Endothelial cell of umbilical vein (primary cell): ENCODE data around the gene SOX15. TPM values are rescaled to one million over a fixed set of nuclear protein-coding genes. Genes with fewer than 3 reads are reported as not detected.

Experiments used
- BruUV-seq: library from RNA; stranded (reverse); fragments of 400-500 nt; replicated peaks from 2 replicates; lab custom pipeline; 2021; lab: Mats Ljungman, UMichigan
- CTCF ChIA-PET: fragments of 300-600, 350-600 bp; sonication (Branson Sonifier 250); formaldehyde crosslinking; loops from one replicate; lab custom pipeline; 2021; ENCODE audit warnings: antibody characterized with exemption, inconsistent platforms; lab: Charles Lee
- POLR2A ChIA-PET: fragments of 300-600, 350-600 bp; sonication (Branson Sonifier 250); formaldehyde crosslinking; loops from one replicate; lab custom pipeline; 2021; ENCODE audit warnings: antibody characterized with exemption, inconsistent platforms; lab: Charles Lee
- DNase-seq: peaks from one replicate; pipeline ENCODE4 v3.0.0-alpha.2; 2011; ENCODE audit warnings: low read depth, low spot score
- FAIRE-seq: peaks from 2 replicates; lab custom pipeline; 2011; peaks lifted over from hg19 to GRCh38; lab: Jason Lieb, UNC
- H2AFZ ChIP-seq: 2 replicates; pipeline ENCODE4 v1.6.0; 2012; ENCODE audit warnings: low read depth, low read length, control low read depth, inconsistent platforms
- H3K27ac ChIP-seq: 2 replicates; pipeline ENCODE4 v1.5.1; 2011; ENCODE audit warnings: low read depth, mild to moderate bottlenecking, control low read depth, low read length, moderate library complexity; ENCODE audit not compliant: insufficient read depth
- H3K27me3 ChIP-seq, 2 experiments: 2 replicates each; pipeline versions ENCODE4 v1.6.0 to v1.6.1; 2011; ENCODE audit warnings: low read length in 2 of 2, mixed read lengths in 1 of 2; ENCODE audit not compliant: control insufficient read depth in 2 of 2, insufficient read depth in 2 of 2
- H3K36me3 ChIP-seq, 2 experiments: 2 replicates in 1 of 2; 3 replicates in 1 of 2; pipeline ENCODE4 v1.5.1; 2011; ENCODE audit warnings: low read length in 2 of 2, mild to moderate bottlenecking in 1 of 2, moderate library complexity in 1 of 2; ENCODE audit not compliant: control insufficient read depth in 2 of 2, insufficient read depth in 2 of 2; ENCODE audit errors: extremely low read depth in 1 of 2
- H3K4me1 ChIP-seq: 3 replicates; pipeline ENCODE4 v1.5.1; 2011; ENCODE audit warnings: mild to moderate bottlenecking, low read length; ENCODE audit not compliant: control insufficient read depth, insufficient read depth; ENCODE audit errors: extremely low read depth
- H3K4me2 ChIP-seq: 2 replicates; pipeline ENCODE4 v1.6.1; 2011; ENCODE audit warnings: low read length, control low read depth, mixed read lengths; ENCODE audit not compliant: insufficient read depth
- H3K4me3 ChIP-seq, 3 experiments: fragments of 200-600 bp in 1 of 3; sonication (generic), shearing (Covaris generic) in 1 of 3; replicated peaks in 1 of 3; 2 replicates each; pipeline ENCODE4 v1.5.1; 2011 to 2016; ENCODE audit warnings: control low read depth in 3 of 3, low read length in 3 of 3, mild to moderate bottlenecking in 2 of 3, inconsistent platforms in 1 of 3, low read depth in 1 of 3, moderate library complexity in 1 of 3; ENCODE audit not compliant: insufficient read depth in 1 of 3
- H3K79me2 ChIP-seq: 2 replicates; pipeline ENCODE4 v1.6.0; 2012; ENCODE audit warnings: low read length, inconsistent platforms; ENCODE audit not compliant: control insufficient read depth, insufficient read depth
- H3K9ac ChIP-seq: replicated peaks from 2 replicates; pipeline ENCODE3; 2011; ENCODE audit warnings: low read length, control low read depth; ENCODE audit not compliant: insufficient read depth; ENCODE audit errors: extremely low read depth
- H3K9me1 ChIP-seq: replicated peaks from 3 replicates; pipeline ENCODE4 v1.6.0; 2011; ENCODE audit warnings: mild to moderate bottlenecking, low read length; ENCODE audit not compliant: control insufficient read depth, insufficient read depth; ENCODE audit errors: extremely low read depth
- H3K9me3 ChIP-seq: replicated peaks from 2 replicates; pipeline ENCODE4 v1.5.1; 2012; ENCODE audit warnings: low read length, inconsistent platforms; ENCODE audit not compliant: control insufficient read depth, insufficient read depth
- H4K20me1 ChIP-seq: replicated peaks from 2 replicates; pipeline ENCODE3; 2011; ENCODE audit warnings: mild to moderate bottlenecking, low read length; ENCODE audit not compliant: control insufficient read depth, insufficient read depth; ENCODE audit errors: extremely low read depth
- CTCF ChIP-seq, 2 donors: IDR thresholded peaks; 1 replicate in 1 of 2; 2 replicates in 1 of 2; pipeline ENCODE4 v1.5.1; 2011; ENCODE audit warnings: low read length in 2 of 2, mild to moderate bottlenecking in 2 of 2, moderate library complexity in 2 of 2, control low read depth in 1 of 2, inconsistent platforms in 1 of 2, low read depth in 1 of 2; ENCODE audit not compliant: insufficient read depth in 1 of 2; ENCODE audit errors: extremely low read depth in 1 of 2
- EZH2 ChIP-seq: IDR thresholded peaks from 2 replicates; pipeline ENCODE4 v1.6.1; 2012; ENCODE audit warnings: borderline replicate concordance, low read depth, mild to moderate bottlenecking, moderate library complexity, low read length, inconsistent platforms; ENCODE audit not compliant: severe bottlenecking
- FOS ChIP-seq: IDR thresholded peaks from 2 replicates; pipeline ENCODE4 v1.6.1; 2011; ENCODE audit warnings: mild to moderate bottlenecking, low read length, moderate library complexity, borderline replicate concordance; ENCODE audit not compliant: insufficient read depth
- GATA2 ChIP-seq: IDR thresholded peaks from 2 replicates; pipeline ENCODE4 v1.7.0; 2011; ENCODE audit warnings: low read depth, mild to moderate bottlenecking, moderate library complexity, mixed read lengths, low read length; ENCODE audit not compliant: insufficient read length, insufficient read depth
- JUN ChIP-seq: IDR thresholded peaks from 2 replicates; pipeline ENCODE4 v1.6.1; 2011; ENCODE audit warnings: borderline replicate concordance, low read depth; ENCODE audit not compliant: insufficient read length, insufficient read depth
- MAX ChIP-seq: IDR thresholded peaks from 2 replicates; pipeline ENCODE4 v1.6.1; 2011; ENCODE audit not compliant: insufficient read depth, insufficient read length
- MYC ChIP-seq: IDR thresholded peaks from one replicate; pipeline ENCODE4 v1.6.1; 2011; ENCODE audit warnings: mild to moderate bottlenecking, low read depth, low read length
- POLR2A ChIP-seq: IDR thresholded peaks from 2 replicates; pipeline ENCODE4 v1.6.1; 2012; ENCODE audit warnings: low read depth, mild to moderate bottlenecking, control low read depth, low read length
- POLR2AphosphoS5 ChIP-seq: IDR thresholded peaks from 2 replicates; pipeline ENCODE4 v1.6.1; 2012; ENCODE audit warnings: low read depth, mild to moderate bottlenecking, control low read depth, low read length, moderate library complexity; ENCODE audit not compliant: insufficient read depth
- dilution Hi-C: fragments of 300-500 bp; cut with MboI; formaldehyde crosslinking; loops from one replicate; pipeline ENCODE4 v1.15.0; 2019; ENCODE audit warnings: low sequenced_read_pairs; ENCODE audit not compliant: extremely low pct_ligation_motif_present
- intact Hi-C: fragments of 100-400 bp; cut with micrococcal nuclease; formaldehyde crosslinking; loops from one replicate; pipeline ENCODE4 v1.10.0; 2022
- polyA plus RNA-seq, 4 experiments: library from polyadenylated mRNA; depleted of rRNA in 3 of 4; stranded (reverse) in 3 of 4; unstranded in 1 of 4; fragments of >200 nt; gene quantifications; 2 replicates each; pipeline versions ENCODE4 v1.2.1 to v1.2.3, GENCODE V29; 2011 to 2012; ENCODE audit warnings: missing spikeins in 1 of 4
- total RNA-seq: library from RNA; stranded (reverse); gene quantifications from 2 replicates; pipeline ENCODE4 v1.2.3, GENCODE V29; 2021

SOX15 gene
- total and polyA plus RNA-seq, 2 donors (not counting 3 experiments of a cell fraction or from before 2014, with no cell fraction given), result 0.26 to 0.46 TPM

- peak; percentile 95 for FAIRE-seq
- H3K4me2 ChIP-seq, result peak overlapping the region; percentile 53
- no peaks in the 10 kb centered on the region for H3K36me3 ChIP-seq
- no peak overlapping the region for H3K4me3 ChIP-seq
- peak; percentile 89 for DNase-seq
- H3K9me1 ChIP-seq, result no peaks in the 10 kb centered on the region
- H3K9ac ChIP-seq, result peak overlapping the region; percentile 65
- dilution Hi-C loops (no loop called here), intact Hi-C loops (loop anchor here (1.0 kb wide), 1 partner anchor 123 kb away; the partner anchor contains the start of gene TMEM102)
- TF ChIP-seq MAX, result no peak
- TF ChIP-seq FOS, result no peak
- TF ChIP-seq JUN, result no peak
- peak; percentile 69 for TF ChIP-seq POLR2AphosphoS5
- peak; percentile 84 for TF ChIP-seq POLR2A
- TF ChIP-seq MYC, result no peak
- TF ChIP-seq CTCF (IDR thresholded peaks at IDR 0.05; ENCODE audit: extremely low read depth in 1 of 2, insufficient read depth in 1 of 2, low read depth in 1 of 2, low read length in 2 of 2), result no peak
- TF ChIP-seq GATA2, result no peak
- no peak for TF ChIP-seq EZH2
- H3K9me3 ChIP-seq, result no peaks in the 10 kb centered on the region
- no peaks in the 10 kb centered on the region for H4K20me1 ChIP-seq
- H2AFZ ChIP-seq, result peak overlapping the region; percentile 77
- peaks cover 12% of the 10 kb centered on the region for H3K79me2 ChIP-seq
- POLR2A ChIA-PET, result interaction anchor here (1.1 to 1.8 kb wide), 2 partner anchors 73 to 79 kb away, joined by 3 to 7 read pairs; partner anchors contain the start of genes POLR2A and ZBTB4
- BruUV-seq, result no TSS peak
- H3K4me1 ChIP-seq, result peaks cover 32% of the 10 kb centered on the region
- CTCF ChIA-PET, result interaction anchor here (0.8 to 6.7 kb wide), 16 partner anchors 9 to 512 kb away, joined by 3 to 314 read pairs (median 4); partner anchors contain the start of gene SOX15
- H3K27me3 ChIP-seq, result no peaks in the 10 kb centered on the region
- H3K27ac ChIP-seq, result peak overlapping the region; percentile 70
Measured at GRCh38 chr17:7557775-7558543, 31.9 kb downstream of the SOX15 start.
